UCSD-AML1 (cell line): Measurements from ENCODE around the gene MAP2K2.

ENCODE experiments used
- DNase-seq: peaks from one replicate; lab custom pipeline; 2025; ENCODE audit not compliant: unreplicated experiment; lab: John Stamatoyannopoulos, UW

MAP2K2 gene

GRCh38 chr19:4061683-4062418 lies 62.1 kb downstream of the MAP2K2 start:
- DNase-seq, result no peak

GRCh38 chr19:4061178-4061682 lies 62.7 kb downstream of the MAP2K2 start:
- no peak for DNase-seq

- DNase-seq, result no peak
Observed at GRCh38 chr19:4060621-4061177, 63.2 kb downstream of the MAP2K2 start.

- DNase-seq, result no peak
Observed at GRCh38 chr19:4059891-4060620, 63.9 kb downstream of the MAP2K2 start.

- no peak for DNase-seq
Observed at GRCh38 chr19:4059453-4059871, 64.5 kb downstream of the MAP2K2 start.

- no peak for DNase-seq
Observed at GRCh38 chr19:4058693-4059452, 65.0 kb downstream of the MAP2K2 start.

- no peak for DNase-seq
Observed at GRCh38 chr19:4057931-4058692, 65.8 kb downstream of the MAP2K2 start.

GRCh38 chr19:4055209-4055552 lies 68.7 kb downstream of the MAP2K2 start:
- DNase-seq, result no peak

- DNase-seq, result no peak
Observed at GRCh38 chr19:4054441-4055208, 69.3 kb downstream of the MAP2K2 start.

- no peak for DNase-seq
Observed at GRCh38 chr19:4053423-4054324, 70.2 kb downstream of the MAP2K2 start.

GRCh38 chr19:4052993-4053422 lies 70.9 kb downstream of the MAP2K2 start:
- DNase-seq, result no peak

- DNase-seq, result no peak
Observed at GRCh38 chr19:4052114-4052992, 71.6 kb downstream of the MAP2K2 start.

GRCh38 chr19:4051175-4052101 lies 72.5 kb downstream of the MAP2K2 start:
- DNase-seq, result no peak

GRCh38 chr19:4049432-4049831 lies 74.5 kb downstream of the MAP2K2 start:
- DNase-seq, result no peak

GRCh38 chr19:4046946-4047683 lies 76.8 kb downstream of the MAP2K2 start:
- no peak for DNase-seq

GRCh38 chr19:4046362-4046691 lies 77.6 kb downstream of the MAP2K2 start:
- no peak for DNase-seq
